Body of pancreas (tissue), 4 donors: ENCODE results near the gene PHLDB1.

ENCODE experiments used
- POLR2A ChIP-seq, 3 donors: fragments of 450-650 bp; IDR thresholded peaks; one replicate each; pipeline ENCODE4 v1.6.1; 2016; ENCODE audit warnings: antibody characterized with exemption in 3 of 3, mild to moderate bottlenecking in 2 of 3
- TF ChIP-seq, protein P1 (sequence below), 7 experiments: fragments of 450-650 bp in 4 of 7; fragments of 200-600 bp in 3 of 7; sonication (generic) in 3 of 7; IDR thresholded peaks; one replicate each; pipeline ENCODE4 v1.5.1; 2016 to 2019; ENCODE audit warnings: antibody characterized with exemption in 7 of 7

GRCh38 chr11:118634431-118635236 lies 27.2 kb downstream of the PHLDB1 start:
- peak; percentile 32 to 56 (median 40) for TF ChIP-seq POLR2A (IDR thresholded peaks at IDR 0.05)
- TF ChIP-seq, protein P1, sequence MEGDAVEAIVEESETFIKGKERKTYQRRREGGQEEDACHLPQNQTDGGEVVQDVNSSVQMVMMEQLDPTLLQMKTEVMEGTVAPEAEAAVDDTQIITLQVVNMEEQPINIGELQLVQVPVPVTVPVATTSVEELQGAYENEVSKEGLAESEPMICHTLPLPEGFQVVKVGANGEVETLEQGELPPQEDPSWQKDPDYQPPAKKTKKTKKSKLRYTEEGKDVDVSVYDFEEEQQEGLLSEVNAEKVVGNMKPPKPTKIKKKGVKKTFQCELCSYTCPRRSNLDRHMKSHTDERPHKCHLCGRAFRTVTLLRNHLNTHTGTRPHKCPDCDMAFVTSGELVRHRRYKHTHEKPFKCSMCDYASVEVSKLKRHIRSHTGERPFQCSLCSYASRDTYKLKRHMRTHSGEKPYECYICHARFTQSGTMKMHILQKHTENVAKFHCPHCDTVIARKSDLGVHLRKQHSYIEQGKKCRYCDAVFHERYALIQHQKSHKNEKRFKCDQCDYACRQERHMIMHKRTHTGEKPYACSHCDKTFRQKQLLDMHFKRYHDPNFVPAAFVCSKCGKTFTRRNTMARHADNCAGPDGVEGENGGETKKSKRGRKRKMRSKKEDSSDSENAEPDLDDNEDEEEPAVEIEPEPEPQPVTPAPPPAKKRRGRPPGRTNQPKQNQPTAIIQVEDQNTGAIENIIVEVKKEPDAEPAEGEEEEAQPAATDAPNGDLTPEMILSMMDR (IDR thresholded peaks at IDR 0.05), result peak; percentile 12 to 69 (median 41)
